Natural killer cell (primary cell): ENCODE results near the gene NHEJ1. TPM values are rescaled to one million over a fixed set of nuclear protein-coding genes. Genes with fewer than 3 reads are reported as not detected.

ENCODE experiments used
- ATAC-seq, 3 donors: fragments of 150-1000 bp in 2 of 3; fragments of 200-7000 bp in 1 of 3; cut with Tn5 transposase; 1 replicate in 1 of 3; 2 replicates in 2 of 3; pipeline ENCODE4 v1.10.0; 2021; ENCODE audit warnings: mild to moderate bottlenecking in 2 of 3, moderate library complexity in 2 of 3
- DNase-seq, 2 donors: peaks; one replicate each; pipeline versions ENCODE4 v3.0.0 to v3.0.0-alpha.2; 2013 to 2021; ENCODE audit warnings: mixed read lengths in 1 of 2
- H3K27ac ChIP-seq: one replicate; pipeline ENCODE4 v1.5.1; 2013; ENCODE audit warnings: mild to moderate bottlenecking, low read length
- H3K27me3 ChIP-seq: one replicate; pipeline ENCODE4 v1.6.1; 2013; ENCODE audit warnings: low read length; ENCODE audit not compliant: control insufficient read depth, insufficient read depth
- H3K36me3 ChIP-seq: one replicate; pipeline ENCODE4 v1.6.1; 2013; ENCODE audit warnings: low read length; ENCODE audit not compliant: control insufficient read depth, insufficient read depth
- H3K4me1 ChIP-seq: one replicate; pipeline ENCODE4 v1.6.1; 2013; ENCODE audit warnings: low read length; ENCODE audit not compliant: control insufficient read depth, insufficient read depth
- H3K4me3 ChIP-seq: one replicate; pipeline ENCODE4 v1.5.1; 2013; ENCODE audit warnings: low read length
- H3K9me3 ChIP-seq: one replicate; pipeline ENCODE4 v1.6.1; 2013; ENCODE audit warnings: low read length; ENCODE audit not compliant: control insufficient read depth, insufficient read depth
- H3K27ac Mint-ChIP-seq, 2 donors: one replicate each; pipeline ENCODE4 v1.8.0; 2022; ENCODE audit warnings: mild to moderate bottlenecking in 2 of 2, mixed read lengths in 2 of 2, moderate library complexity in 1 of 2
- H3K27me3 Mint-ChIP-seq, 2 donors: one replicate each; pipeline ENCODE4 v1.8.0; 2022; ENCODE audit warnings: low read depth in 2 of 2, mixed read lengths in 2 of 2
- H3K36me3 Mint-ChIP-seq: one replicate; pipeline ENCODE4 v1.8.0; 2022; ENCODE audit warnings: mixed read lengths
- H3K4me1 Mint-ChIP-seq, 2 donors: one replicate each; pipeline ENCODE4 v1.8.0; 2022; ENCODE audit warnings: mixed read lengths in 2 of 2
- H3K4me3 Mint-ChIP-seq: one replicate; pipeline ENCODE4 v1.8.0; 2022; ENCODE audit warnings: mild to moderate bottlenecking, moderate library complexity, mixed read lengths
- H3K9me3 Mint-ChIP-seq, 2 donors: one replicate each; pipeline ENCODE4 v1.8.0; 2022; ENCODE audit warnings: mixed read lengths in 2 of 2
- CTCF ChIP-seq: fragments of 200-600 bp; IDR thresholded peaks from one replicate; pipeline ENCODE4 v1.8.0; 2022; ENCODE audit warnings: antibody characterized with exemption
- WGBS: methylation state at CpG from one replicate; pipeline ENCODE4 v1.1.7; 2013; ENCODE audit warnings: missing lambda C conversion rate; ENCODE audit not compliant: insufficient coverage; 5-methylcytosine and 5-hydroxymethylcytosine counted together
- intact Hi-C: fragments of 100-400 bp; cut with micrococcal nuclease; formaldehyde crosslinking; loops from one replicate; pipeline ENCODE4 v1.14.2; 2022
- total RNA-seq, 4 donors: library from RNA; stranded (reverse); fragments of 120-200 nt in 1 of 4; gene quantifications; one replicate each; pipeline versions ENCODE4 v1.2.3 to v1.2.4, GENCODE V29; 2013 to 2022

NHEJ1 gene
- total RNA-seq, 3 donors from 2014 or later (not counting 1 experiment from before 2014, with no cell fraction given), result 9.9 to 12.7 (median 11.0) TPM

- Histone ChIP-seq H3K27me3 (no peaks in the 10 kb centered on the region), H3K9me3 (no peaks in the 10 kb centered on the region), H3K4me3 (no peak overlapping the region), H3K4me1 (no peaks in the 10 kb centered on the region), H3K36me3 (no peaks in the 10 kb centered on the region), H3K27ac (no peak overlapping the region)
- Mint-ChIP-seq H3K4me3 (no peak overlapping the region), H3K9me3 (no peaks in the 10 kb centered on the region), H3K4me1 (no peaks in the 10 kb centered on the region), H3K27ac (no peak overlapping the region), H3K36me3 (no peaks in the 10 kb centered on the region), H3K27me3 (peaks cover 0 to 7% of the 10 kb centered on the region in 2 donors)
- TF ChIP-seq CTCF, result no peak
- intact Hi-C loops, result no loop called here
- ATAC-seq (no peak), DNase-seq (no peak)
- WGBS, result 89% methylated on average over 22 of the region's 22 CpGs
These were observed 133.0 kb downstream of the NHEJ1 start for GRCh38 chr2:219027511-219028055.

DNA sequence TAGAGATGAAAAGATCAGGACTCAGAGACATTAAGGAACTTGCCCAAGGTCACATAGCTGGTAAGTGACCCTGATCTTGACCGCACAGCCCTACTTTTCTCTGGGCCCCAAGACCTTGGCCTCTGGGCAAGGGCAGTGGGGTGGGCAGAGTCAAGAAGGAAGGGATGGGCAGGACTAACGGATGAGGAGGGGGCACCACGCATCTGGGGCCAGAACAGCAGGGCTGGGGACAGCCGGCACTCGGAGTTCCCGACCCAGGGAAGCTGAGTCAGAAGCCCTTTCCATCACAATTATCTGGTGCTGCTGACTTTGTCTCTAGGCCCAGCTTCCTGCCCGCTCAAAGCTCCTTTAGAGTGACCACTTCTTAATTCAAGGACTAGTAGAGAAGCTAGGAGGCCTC is 133.7 kb downstream of the NHEJ1 start:
- no peak overlapping the region for H3K27ac Mint-ChIP-seq
- no peak overlapping the region for H3K4me3 ChIP-seq
- no peaks in the 10 kb centered on the region for H3K4me1 Mint-ChIP-seq
- no peaks in the 10 kb centered on the region for H3K9me3 Mint-ChIP-seq
- H3K27me3 ChIP-seq, result no peaks in the 10 kb centered on the region
- DNase-seq (no peak), ATAC-seq (no peak)
- no peak overlapping the region for H3K27ac ChIP-seq
- H3K36me3 Mint-ChIP-seq, result no peaks in the 10 kb centered on the region
- intact Hi-C loops, result no loop called here
- no peak for TF ChIP-seq CTCF
- H3K27me3 Mint-ChIP-seq, result peaks cover 0 to 3% of the 10 kb centered on the region in 2 donors
- H3K4me3 Mint-ChIP-seq, result no peak overlapping the region
- H3K36me3 ChIP-seq, result no peaks in the 10 kb centered on the region
- H3K4me1 ChIP-seq, result no peaks in the 10 kb centered on the region
- H3K9me3 ChIP-seq, result no peaks in the 10 kb centered on the region
- 80% methylated on average over 7 of the region's 7 CpGs for WGBS

GRCh38 chr2:219025637-219026585 is 134.7 kb downstream of the NHEJ1 start:
- no peaks in the 10 kb centered on the region for H3K4me1 ChIP-seq
- intact Hi-C loops, result no loop called here
- no peaks in the 10 kb centered on the region for H3K9me3 ChIP-seq
- Mint-ChIP-seq H3K9me3 (no peaks in the 10 kb centered on the region), H3K4me3 (no peak overlapping the region), H3K27ac (no peak overlapping the region), H3K36me3 (no peaks in the 10 kb centered on the region), H3K27me3 (peaks cover 0 to 3% of the 10 kb centered on the region in 2 donors), H3K4me1 (no peaks in the 10 kb centered on the region)
- no peak overlapping the region for H3K4me3 ChIP-seq
- TF ChIP-seq CTCF, result no peak
- no peaks in the 10 kb centered on the region for H3K27me3 ChIP-seq
- H3K27ac ChIP-seq, result no peak overlapping the region
- WGBS, result 85% methylated on average over 15 of the region's 18 CpGs
- no peak for DNase-seq
- H3K36me3 ChIP-seq, result no peaks in the 10 kb centered on the region
- ATAC-seq, result no peak

Other genes with a start within 250 kb of the NHEJ1 start
- not detected for gene CDK5R2, start 201.1 kb downstream of the NHEJ1 start, total RNA-seq
- gene FEV, start 175.6 kb downstream of the NHEJ1 start, total RNA-seq, result not detected
- gene CRYBA2, start 167.4 kb downstream of the NHEJ1 start, total RNA-seq, result not detected
- gene CFAP65, start 119.3 kb downstream of the NHEJ1 start, total RNA-seq, result not detected
- gene IHH, start 99.9 kb downstream of the NHEJ1 start, total RNA-seq, result not detected
- gene SLC23A3, start 9.2 kb upstream of the NHEJ1 start, total RNA-seq, result 1 to 10 TPM in 1 of 3 donors, under 1 TPM in 2; 0.48 to 1.1 (median 0.89) TPM
- 10 to 100 TPM; 64.4 to 72.4 (median 64.8) TPM for gene CNPPD1, start 16.1 kb upstream of the NHEJ1 start, total RNA-seq
- 10 to 100 TPM; 77.0 to 81.9 (median 79.0) TPM for gene RETREG2, start 17.5 kb upstream of the NHEJ1 start, total RNA-seq
- gene ZFAND2B, start 46.0 kb upstream of the NHEJ1 start, total RNA-seq, result 10 to 100 TPM; 67.6 to 84.0 (median 83.4) TPM
- 1 to 10 TPM in 2 of 3 donors, under 1 TPM in 1; 0.93 to 3.4 (median 1.9) TPM for gene ABCB6, start 58.1 kb upstream of the NHEJ1 start, total RNA-seq
- 100 to 1,000 TPM in 2 of 3 donors, 10 to 100 TPM in 1; 98.1 to 110 (median 108) TPM for gene ATG9A, start 68.8 kb upstream of the NHEJ1 start, total RNA-seq
- gene ANKZF1, start 69.0 kb upstream of the NHEJ1 start, total RNA-seq, result 100 to 1,000 TPM; 100 to 148 (median 117) TPM
- gene GLB1L, start 84.6 kb upstream of the NHEJ1 start, total RNA-seq, result 1 to 10 TPM; 4.3 to 7.7 (median 4.5) TPM
- gene STK16, start 84.7 kb upstream of the NHEJ1 start, total RNA-seq, result 10 to 100 TPM; 28.7 to 32.5 (median 32.4) TPM
- not detected for gene TUBA4B, start 92.4 kb upstream of the NHEJ1 start, total RNA-seq
- 100 to 1,000 TPM; 145 to 188 (median 146) TPM for gene TUBA4A, start 93.1 kb upstream of the NHEJ1 start, total RNA-seq
- 100 to 1,000 TPM in 1 of 3 donors, 10 to 100 TPM in 2; 70.3 to 108 (median 98.3) TPM for gene DNAJB2, start 118.6 kb upstream of the NHEJ1 start, total RNA-seq
- under 1 TPM in 2 of 3 donors, not detected in 1; 0.23 to 0.35 TPM for gene PTPRN, start 148.6 kb upstream of the NHEJ1 start, total RNA-seq
- not detected for gene RESP18, start 171.9 kb upstream of the NHEJ1 start, total RNA-seq
- 100 to 1,000 TPM in 2 of 3 donors, 10 to 100 TPM in 1; 97.8 to 112 (median 103) TPM for gene DNPEP, start 227.1 kb upstream of the NHEJ1 start, total RNA-seq